GM18907 (cell line): ENCODE measurements around the gene FCHO2.

Experiments
- ATAC-seq: cut with Tn5 transposase; IDR thresholded peaks from one replicate; pipeline ENCODE4 v1.9.1; 2021; ENCODE audit warnings: mild to moderate bottlenecking, moderate library complexity; ENCODE audit not compliant: unreplicated experiment

FCHO2 gene

DNA sequence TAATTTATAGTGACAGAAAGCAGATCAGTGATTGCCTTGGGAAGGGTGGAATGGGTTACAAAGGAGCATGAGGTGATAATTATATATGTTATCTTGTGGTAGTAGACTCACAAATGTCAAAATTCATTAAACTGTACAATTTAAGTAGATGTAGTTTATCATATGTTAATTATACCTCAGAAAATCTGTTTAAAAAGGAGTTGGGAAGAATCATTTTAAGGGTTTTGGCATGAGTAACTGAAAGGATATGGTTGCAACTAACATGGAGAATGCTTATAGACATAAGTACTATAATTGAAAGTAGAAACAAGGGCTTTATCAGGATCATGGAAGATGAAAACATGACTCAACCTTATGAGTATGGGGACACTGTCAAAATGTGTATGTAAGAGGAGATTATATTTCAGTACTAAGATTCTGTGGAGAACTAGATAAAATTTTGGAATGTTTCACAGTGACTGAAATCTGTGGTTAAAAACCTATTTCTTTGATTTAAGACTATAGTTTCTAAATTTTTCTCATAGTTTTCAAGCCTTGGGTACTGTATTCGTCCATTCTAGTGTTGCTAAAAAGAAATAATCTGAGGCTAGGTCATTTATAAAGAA lies 73.3 kb downstream of the FCHO2 start:
- ATAC-seq = no peak

- no peak for ATAC-seq
Observed at GRCh38 chr5:73030531-73030930, 74.7 kb downstream of the FCHO2 start.

GRCh38 chr5:73030995-73031394 lies 75.2 kb downstream of the FCHO2 start:
- no peak for ATAC-seq

DNA sequence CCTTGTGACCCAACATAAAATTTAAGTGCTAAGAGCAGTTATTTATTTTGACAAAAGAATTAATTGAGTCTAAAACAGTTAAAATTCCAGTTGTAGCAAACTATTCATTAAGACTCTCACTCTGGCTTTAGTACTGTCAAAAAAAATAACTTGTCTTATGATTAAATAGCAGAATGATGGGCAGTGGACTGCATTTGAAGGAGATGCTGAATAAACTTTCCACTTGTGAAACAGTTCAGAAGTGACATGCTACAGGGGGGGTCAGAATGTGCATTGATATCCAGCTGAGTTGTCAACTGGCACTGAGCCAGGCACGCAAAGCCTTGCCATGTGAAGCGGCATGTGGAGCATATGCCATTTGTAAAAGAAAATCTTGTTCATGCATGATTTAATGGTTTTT lies 76.0 kb downstream of the FCHO2 start:
- no peak for ATAC-seq

- no peak for ATAC-seq
Observed at GRCh38 chr5:73032635-73033034, 76.8 kb downstream of the FCHO2 start.

DNA sequence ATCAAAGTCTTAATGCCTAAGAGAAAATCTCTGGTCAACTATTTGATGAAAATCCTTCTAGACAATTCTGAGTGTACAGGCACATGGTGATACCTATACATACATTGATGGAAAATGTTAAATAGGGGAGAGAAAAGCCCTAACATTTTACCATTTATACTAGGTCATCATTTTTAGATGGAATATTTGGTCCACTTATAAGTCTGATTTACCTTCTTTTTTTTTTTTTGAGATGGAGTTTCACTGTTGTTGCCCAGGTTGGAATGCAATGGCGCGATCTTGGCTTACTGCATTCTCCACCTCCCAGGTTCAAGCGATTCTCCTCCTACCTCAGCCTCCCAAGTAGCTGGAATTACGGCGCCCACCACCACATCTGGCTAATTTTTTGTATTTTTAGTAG lies 81.7 kb downstream of the FCHO2 start:
- no peak for ATAC-seq

DNA sequence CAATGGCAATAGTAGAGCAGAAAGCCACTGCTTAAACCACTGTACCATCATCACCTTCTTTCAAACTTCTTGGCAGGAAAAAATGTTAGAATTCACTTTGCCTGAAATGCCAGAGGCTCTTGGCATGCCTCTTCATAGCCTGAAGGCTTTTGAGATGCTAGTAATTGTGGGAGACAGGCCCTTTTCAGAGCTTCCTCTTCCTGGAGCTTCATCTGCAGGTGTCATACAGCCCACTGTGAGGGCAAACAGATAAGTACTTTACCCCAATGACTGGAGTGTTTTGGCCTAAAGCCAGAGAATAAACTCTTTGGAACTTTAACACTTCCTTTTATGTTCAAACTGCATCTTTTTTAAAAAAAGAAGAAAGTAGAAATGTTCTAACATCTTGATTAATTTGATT lies 83.2 kb downstream of the FCHO2 start:
- no peak for ATAC-seq

DNA sequence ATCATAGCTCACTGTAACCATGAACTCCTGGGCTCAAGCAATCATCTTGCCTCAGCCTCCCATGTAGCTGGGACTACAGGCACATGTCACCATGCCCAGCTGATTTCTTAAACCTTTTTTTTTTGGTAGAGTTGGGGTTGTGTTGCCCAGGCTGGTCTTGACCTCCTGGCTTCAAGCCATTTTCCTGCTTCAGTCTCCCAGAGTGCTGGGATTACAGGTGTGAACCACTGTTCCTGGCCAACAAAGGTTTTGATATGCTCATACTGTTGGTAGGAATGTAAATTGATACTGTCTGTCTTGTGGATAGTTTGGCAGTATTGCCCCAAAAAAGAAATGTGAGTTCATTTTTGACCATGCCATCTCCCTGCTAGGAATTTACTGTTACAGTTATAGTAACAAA lies 87.2 kb downstream of the FCHO2 start:
- ATAC-seq = no peak

GRCh38 chr5:73044546-73044945 lies 88.7 kb downstream of the FCHO2 start:
- no peak for ATAC-seq

- no peak for ATAC-seq
Observed at GRCh38 chr5:73045623-73046022, 89.8 kb downstream of the FCHO2 start.

DNA sequence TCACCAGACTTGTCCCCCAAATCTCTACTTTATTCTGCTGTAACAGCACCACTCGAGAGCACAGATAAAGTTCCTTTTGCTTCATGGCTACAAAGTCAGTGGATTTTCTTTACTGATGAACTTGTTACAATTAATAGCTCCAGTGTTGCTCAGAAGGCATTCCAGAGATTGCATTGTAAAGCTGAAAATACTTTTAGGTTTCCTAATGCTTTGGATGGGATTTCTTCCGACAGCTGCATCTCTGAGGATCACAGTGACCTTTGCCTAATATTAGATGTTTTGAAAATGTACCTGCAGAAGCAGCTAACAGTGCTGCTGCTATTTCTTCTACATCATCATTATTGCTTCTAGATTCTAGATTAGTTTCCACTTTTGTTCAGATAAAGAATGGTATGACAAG lies 105.8 kb downstream of the FCHO2 start:
- ATAC-seq = no peak

DNA sequence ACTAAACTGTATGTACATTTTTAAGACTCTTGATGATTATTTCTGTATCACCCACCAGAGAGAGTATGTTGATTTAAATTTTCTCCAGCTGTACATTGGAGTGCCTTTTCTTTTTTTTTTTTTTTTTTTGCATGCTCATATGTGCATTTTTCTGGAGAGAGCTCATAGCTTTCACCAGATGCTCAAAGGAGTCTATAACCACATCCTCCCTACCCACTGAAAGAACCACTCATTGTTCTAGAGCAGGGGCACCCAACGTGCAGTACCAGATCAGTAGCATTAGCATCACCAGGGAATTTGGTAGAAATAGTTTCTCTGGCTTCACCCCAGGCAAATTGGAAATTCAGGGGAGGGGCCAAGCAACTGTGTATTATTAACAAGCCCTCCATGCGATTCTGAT lies 110.6 kb downstream of the FCHO2 start:
- ATAC-seq = no peak

- no peak for ATAC-seq
Observed at GRCh38 chr5:73067213-73067612, 111.4 kb downstream of the FCHO2 start.

GRCh38 chr5:73081093-73081492 lies 125.3 kb downstream of the FCHO2 start:
- no peak for ATAC-seq

- no peak for ATAC-seq
Observed at GRCh38 chr5:73088026-73088425, 132.2 kb downstream of the FCHO2 start.

GRCh38 chr5:73093943-73094342 lies 138.1 kb downstream of the FCHO2 start:
- ATAC-seq = no peak

DNA sequence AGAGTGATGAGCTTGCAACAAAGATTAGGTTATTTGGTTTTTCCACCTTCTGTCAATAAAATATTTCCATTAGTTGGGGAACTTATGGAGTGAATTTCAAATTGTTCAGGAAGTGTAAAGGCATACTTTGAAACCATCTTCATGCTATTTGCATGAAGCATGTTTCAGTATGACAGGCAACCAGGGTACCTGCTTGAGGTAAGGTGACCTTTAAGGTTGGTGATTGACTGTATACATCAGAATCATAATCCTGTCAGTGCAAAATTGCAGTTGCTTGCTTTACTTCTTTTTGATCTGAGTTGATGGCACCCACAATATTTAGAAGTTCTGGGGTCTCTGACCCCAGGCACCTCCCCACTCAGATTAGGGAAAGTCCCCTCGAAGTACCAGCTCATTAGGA lies 138.6 kb downstream of the FCHO2 start:
- ATAC-seq = no peak

GRCh38 chr5:73095564-73096238 lies 139.9 kb downstream of the FCHO2 start:
- ATAC-seq = no peak

DNA sequence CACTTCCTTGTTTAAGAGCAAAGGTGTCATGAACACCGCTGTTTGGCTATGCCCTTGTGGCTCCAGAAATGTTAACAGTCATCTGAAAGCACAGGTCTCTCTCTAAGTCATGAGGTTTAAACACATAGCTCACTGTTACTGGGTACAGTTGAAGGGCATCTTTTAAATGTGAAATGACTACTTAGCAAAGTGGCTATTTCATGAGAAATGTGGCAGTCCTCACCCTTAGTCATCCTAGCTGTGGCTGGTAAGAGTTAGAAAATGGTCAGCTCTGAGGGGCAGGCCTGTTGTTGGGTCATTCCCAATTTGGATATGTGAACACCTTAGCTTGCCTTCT lies 140.4 kb downstream of the FCHO2 start:
- no peak for ATAC-seq

GRCh38 chr5:73097740-73098139 lies 141.9 kb downstream of the FCHO2 start:
- no peak for ATAC-seq

GRCh38 chr5:73100109-73100508 lies 144.3 kb downstream of the FCHO2 start:
- ATAC-seq = no peak

GRCh38 chr5:73103870-73104299 lies 148.0 kb downstream of the FCHO2 start:
- ATAC-seq = no peak

- ATAC-seq = no peak
Observed at GRCh38 chr5:73104326-73104725, 148.5 kb downstream of the FCHO2 start.
